C4-2B (cell line): ENCODE data around the gene AHNAK.
"Not testable (repeated sequence)": the region's sequence is repeated elsewhere in the genome, so short reads cannot be mapped to it uniquely, and the experiment has no call there.

Experiments
- H3K27ac ChIP-seq: fragments of 450-650 bp; 2 replicates; pipeline ENCODE4 v1.5.1; 2017
- ZFX ChIP-seq: fragments of 450-650 bp; IDR thresholded peaks from 2 replicates; pipeline ENCODE4 v1.6.1; 2017
- TF ChIP-seq, protein P1 (sequence below): fragments of 450-650 bp; conservative IDR thresholded peaks from 2 replicates; pipeline ENCODE4 v1.5.1; 2017; ENCODE audit warnings: mild to moderate bottlenecking

AHNAK gene

DNA sequence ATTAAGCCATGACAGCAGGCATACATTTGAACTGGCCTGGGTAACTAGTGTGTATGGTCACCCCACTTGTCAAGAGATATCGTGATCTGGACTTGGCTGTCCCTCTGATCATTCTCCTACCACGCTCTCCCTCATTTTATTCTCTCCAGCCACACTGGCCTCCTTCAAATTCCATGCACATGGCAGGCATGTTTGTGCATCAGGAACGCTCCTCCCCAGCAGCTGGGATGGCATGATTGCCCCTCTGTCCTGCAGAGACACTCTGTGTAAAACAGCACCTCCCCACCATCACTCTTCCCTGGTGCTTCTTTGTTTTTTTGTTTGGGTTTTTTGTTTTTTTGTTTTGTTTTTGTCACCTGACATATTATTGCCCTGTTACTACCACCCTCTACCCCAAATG, 159.2 kb downstream of the AHNAK start:
- no peak overlapping the region for H3K27ac ChIP-seq
- TF ChIP-seq, protein P1, sequence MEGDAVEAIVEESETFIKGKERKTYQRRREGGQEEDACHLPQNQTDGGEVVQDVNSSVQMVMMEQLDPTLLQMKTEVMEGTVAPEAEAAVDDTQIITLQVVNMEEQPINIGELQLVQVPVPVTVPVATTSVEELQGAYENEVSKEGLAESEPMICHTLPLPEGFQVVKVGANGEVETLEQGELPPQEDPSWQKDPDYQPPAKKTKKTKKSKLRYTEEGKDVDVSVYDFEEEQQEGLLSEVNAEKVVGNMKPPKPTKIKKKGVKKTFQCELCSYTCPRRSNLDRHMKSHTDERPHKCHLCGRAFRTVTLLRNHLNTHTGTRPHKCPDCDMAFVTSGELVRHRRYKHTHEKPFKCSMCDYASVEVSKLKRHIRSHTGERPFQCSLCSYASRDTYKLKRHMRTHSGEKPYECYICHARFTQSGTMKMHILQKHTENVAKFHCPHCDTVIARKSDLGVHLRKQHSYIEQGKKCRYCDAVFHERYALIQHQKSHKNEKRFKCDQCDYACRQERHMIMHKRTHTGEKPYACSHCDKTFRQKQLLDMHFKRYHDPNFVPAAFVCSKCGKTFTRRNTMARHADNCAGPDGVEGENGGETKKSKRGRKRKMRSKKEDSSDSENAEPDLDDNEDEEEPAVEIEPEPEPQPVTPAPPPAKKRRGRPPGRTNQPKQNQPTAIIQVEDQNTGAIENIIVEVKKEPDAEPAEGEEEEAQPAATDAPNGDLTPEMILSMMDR: no peak
- no peak for TF ChIP-seq ZFX

DNA sequence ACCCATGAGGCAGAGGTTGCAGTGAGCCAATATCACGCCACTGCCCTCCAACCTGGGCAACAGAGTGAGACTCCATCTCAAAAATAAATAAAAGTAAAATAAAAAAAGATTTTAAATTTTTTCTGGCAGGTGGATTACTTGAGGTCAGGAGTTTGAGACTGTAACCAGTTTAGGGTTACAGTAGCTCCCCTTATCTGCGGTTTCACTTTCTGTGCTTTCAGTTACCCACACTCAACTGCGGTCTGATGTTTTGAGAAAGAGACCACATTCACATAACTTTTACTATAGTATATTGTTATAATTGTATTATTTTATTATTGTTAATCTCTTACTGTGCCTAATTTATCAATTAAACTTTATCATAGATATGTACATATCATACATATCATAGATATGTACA, 160.5 kb downstream of the AHNAK start:
- not testable (repeated sequence) for H3K27ac ChIP-seq

DNA sequence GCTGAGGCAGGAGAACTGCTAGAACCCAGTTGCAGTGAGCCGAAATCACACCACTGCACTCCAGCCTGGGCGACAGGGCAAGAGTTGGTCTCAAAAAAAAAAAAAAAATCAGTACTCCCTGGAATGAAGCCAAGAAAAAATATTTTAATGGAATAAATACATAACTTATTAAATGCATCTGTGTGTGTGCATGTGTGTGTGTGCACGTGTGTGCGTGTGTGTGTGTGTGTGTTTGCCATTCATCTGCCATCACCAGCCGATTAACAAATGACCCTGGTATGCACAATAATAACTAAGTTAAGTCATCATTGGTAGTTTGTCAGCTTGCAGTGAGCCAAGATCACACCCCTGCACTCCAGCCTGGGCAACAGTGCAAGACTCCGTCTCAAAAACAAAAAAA, 162.8 kb downstream of the AHNAK start:
- TF ChIP-seq ZFX: no peak
- TF ChIP-seq, protein P1: no peak
- no peak overlapping the region for H3K27ac ChIP-seq
